Measurements from ENCODE around the gene MBD6. TPM values are rescaled to one million over a fixed set of nuclear protein-coding genes. Genes with fewer than 3 reads are reported as not detected.

The MBD6 gene
- total RNA-seq, 1 experiment from 2014 or later: 66.8 TPM

DNA sequence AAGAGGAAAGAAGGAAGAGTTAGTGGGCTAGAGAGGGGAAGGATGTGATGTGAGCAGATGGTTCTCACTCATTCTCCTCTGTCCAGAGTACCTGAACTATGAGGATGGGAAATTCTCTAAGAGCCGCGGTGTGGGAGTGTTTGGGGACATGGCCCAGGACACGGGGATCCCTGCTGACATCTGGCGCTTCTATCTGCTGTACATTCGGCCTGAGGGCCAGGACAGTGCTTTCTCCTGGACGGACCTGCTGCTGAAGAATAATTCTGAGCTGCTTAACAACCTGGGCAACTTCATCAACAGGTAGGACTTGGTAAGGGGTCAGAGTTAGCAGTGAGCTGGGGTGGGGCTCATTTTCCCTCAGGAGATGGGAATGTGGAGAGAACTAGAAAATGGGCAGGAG is 10.0 kb upstream of the MBD6 start:
- TF ChIP-seq, protein P1, sequence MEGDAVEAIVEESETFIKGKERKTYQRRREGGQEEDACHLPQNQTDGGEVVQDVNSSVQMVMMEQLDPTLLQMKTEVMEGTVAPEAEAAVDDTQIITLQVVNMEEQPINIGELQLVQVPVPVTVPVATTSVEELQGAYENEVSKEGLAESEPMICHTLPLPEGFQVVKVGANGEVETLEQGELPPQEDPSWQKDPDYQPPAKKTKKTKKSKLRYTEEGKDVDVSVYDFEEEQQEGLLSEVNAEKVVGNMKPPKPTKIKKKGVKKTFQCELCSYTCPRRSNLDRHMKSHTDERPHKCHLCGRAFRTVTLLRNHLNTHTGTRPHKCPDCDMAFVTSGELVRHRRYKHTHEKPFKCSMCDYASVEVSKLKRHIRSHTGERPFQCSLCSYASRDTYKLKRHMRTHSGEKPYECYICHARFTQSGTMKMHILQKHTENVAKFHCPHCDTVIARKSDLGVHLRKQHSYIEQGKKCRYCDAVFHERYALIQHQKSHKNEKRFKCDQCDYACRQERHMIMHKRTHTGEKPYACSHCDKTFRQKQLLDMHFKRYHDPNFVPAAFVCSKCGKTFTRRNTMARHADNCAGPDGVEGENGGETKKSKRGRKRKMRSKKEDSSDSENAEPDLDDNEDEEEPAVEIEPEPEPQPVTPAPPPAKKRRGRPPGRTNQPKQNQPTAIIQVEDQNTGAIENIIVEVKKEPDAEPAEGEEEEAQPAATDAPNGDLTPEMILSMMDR (conservative IDR thresholded peaks at IDR 0.05): no peak
- Histone ChIP-seq H4K20me1 (ENCODE audit: control insufficient read depth, insufficient read depth, insufficient read length) (no peaks in the 10 kb centered on the region), H3K79me1 (ENCODE audit: insufficient read depth, low read depth, low read length, poor library complexity, severe bottlenecking) (no peaks in the 10 kb centered on the region), H3K27ac (ENCODE audit: insufficient read length, low read depth, low read length) (no peak overlapping the region), H2BK120ac (ENCODE audit: low read depth, low read length, poor library complexity, severe bottlenecking) (no peak overlapping the region), H2BK20ac (ENCODE audit: low read depth, low read length, poor library complexity, severe bottlenecking) (no peak overlapping the region), H3T11ph (ENCODE audit: low read length) (no peak overlapping the region), H2BK12ac (ENCODE audit: insufficient read length, low read depth, low read length) (no peak overlapping the region), H4K5ac (ENCODE audit: insufficient read length, low read depth, low read length) (no peak overlapping the region), H4K8ac (replicated peaks; ENCODE audit: insufficient read length, low read depth, low read length) (no peak overlapping the region), H3K4me1 (ENCODE audit: insufficient read depth, low read length) (no peaks in the 10 kb centered on the region), H3K79me2 (ENCODE audit: insufficient read depth, low read length) (0 out of 2 replicates have a peak, but pooled peaks cover 1% of the 10 kb centered on the region), H3K23me2 (ENCODE audit: insufficient read length, low read depth, low read length, poor library complexity, severe bottlenecking) (no peaks in the 10 kb centered on the region), H3K56ac (ENCODE audit: insufficient read length, low read depth, low read length) (no peak overlapping the region), H3K4ac (ENCODE audit: low read depth, low read length) (no peak overlapping the region), H3K27me3 (ENCODE audit: insufficient read depth, low read length) (no peaks in the 10 kb centered on the region), H2BK15ac (ENCODE audit: low read depth, low read length) (no peak overlapping the region), H3K14ac (ENCODE audit: insufficient read depth, low read length) (no peak overlapping the region), H3K9ac (ENCODE audit: extremely low read depth, insufficient read length, low read length) (no peak overlapping the region), H4K91ac (ENCODE audit: insufficient read length, low read depth, low read length) (no peak overlapping the region), H2BK5ac (ENCODE audit: insufficient read length, low read length) (no peak overlapping the region), H3K4me2 (ENCODE audit: insufficient read depth, insufficient read length, low read length) (no peak overlapping the region), H2AK5ac (ENCODE audit: insufficient read length, low read length) (no peak overlapping the region), H3K9me3 (ENCODE audit: control insufficient read depth, low read depth, low read length) (no peaks in the 10 kb centered on the region), H3K23ac (ENCODE audit: insufficient read length, low read depth, low read length) (no peak overlapping the region), H2AFZ (ENCODE audit: low read length) (no peak overlapping the region), H3K18ac (ENCODE audit: insufficient read length, low read depth, low read length) (no peak overlapping the region)
- Mint-ChIP-seq H3K4me1 (peaks cover 2% of the 10 kb centered on the region in 2 experiments; a peak in 3 of 4 replicates), H3K4me3 (no peak overlapping the region), H3K36me3 (ENCODE audit: insufficient read depth in 1 of 3, low read depth in 3 of 3) (peaks cover 74 to 94% (median 82%) of the 10 kb centered on the region in 3 experiments; a peak in 6 of 7 replicates), H3K9me3 (peaks cover 0 to 2% of the 10 kb centered on the region in 2 experiments; a peak in 1 of 5 replicates), H3K27ac (no peak overlapping the region), H3K27me3 (ENCODE audit: low read depth) (0 out of 2 replicates have a peak, but pooled peaks cover 2% of the 10 kb centered on the region)
- no CpG with 5 or more reads among the region's 6 CpGs for WGBS (ENCODE audit: extremely low coverage, insufficient read length, low lambda C conversion rate)
- DNase-seq: no peak

Data from H9 (cell line).